NCI-H446 (cell line): ENCODE results near the gene SUMO1.
"Not testable (repeated sequence)": the region's sequence is repeated elsewhere in the genome, so short reads cannot be mapped to it uniquely, and the experiment has no call there.

Source experiments
- DNase-seq, 2 experiments: peaks; one replicate each; lab custom pipeline; 2025; lab: John Stamatoyannopoulos, UW

Gene SUMO1

GRCh38 chr2:202238234-202239197 is at the start of gene SUMO1:
TSS of gene SUMO1 (minus strand) at chr2:202238597. CDS start at chr2:202238451, 146 bp downstream.
- peak; percentile 89 to 90 for DNase-seq

- DNase-seq = no peak
Observed at GRCh38 chr2:202286595-202286994, 48.2 kb upstream of the SUMO1 start.

- peak in 1 of 2 experiments; percentile 45 for DNase-seq
Observed at GRCh38 chr2:202278944-202279343, 40.5 kb upstream of the SUMO1 start.

DNA sequence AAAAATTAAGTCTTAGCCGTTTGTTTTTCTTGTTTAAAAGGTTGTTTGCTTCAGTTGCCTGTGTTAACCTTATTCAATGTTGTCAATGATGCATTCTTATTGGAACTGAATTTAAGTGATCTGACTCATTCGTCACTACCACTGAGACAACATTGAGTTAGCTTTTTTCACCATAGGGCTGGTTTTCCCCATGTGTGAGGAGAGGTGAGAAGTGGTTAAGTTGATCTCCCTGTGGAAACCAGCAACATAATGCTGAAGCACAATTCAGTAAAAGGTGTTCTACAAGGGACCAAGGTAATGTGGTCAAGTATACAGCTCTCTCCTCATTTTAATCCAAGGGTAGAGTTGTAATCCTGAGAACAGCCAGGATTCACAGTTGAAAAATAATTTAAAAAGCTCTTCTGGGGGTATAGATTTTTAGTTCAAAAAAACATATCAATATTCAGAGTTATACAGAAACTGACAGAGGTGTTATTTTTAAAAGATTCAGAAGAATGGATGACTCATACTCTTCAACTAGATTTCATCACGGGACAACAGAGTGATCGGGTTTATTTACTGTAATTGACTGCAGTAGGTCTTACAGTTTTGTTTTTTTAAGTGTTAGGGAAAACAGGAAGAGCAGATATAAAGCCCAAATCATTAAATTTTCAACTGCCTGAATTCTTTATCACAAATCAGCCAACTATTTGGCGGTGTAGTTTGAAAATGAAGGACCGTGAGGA is 39.8 kb upstream of the SUMO1 start:
- DNase-seq = no peak

DNA sequence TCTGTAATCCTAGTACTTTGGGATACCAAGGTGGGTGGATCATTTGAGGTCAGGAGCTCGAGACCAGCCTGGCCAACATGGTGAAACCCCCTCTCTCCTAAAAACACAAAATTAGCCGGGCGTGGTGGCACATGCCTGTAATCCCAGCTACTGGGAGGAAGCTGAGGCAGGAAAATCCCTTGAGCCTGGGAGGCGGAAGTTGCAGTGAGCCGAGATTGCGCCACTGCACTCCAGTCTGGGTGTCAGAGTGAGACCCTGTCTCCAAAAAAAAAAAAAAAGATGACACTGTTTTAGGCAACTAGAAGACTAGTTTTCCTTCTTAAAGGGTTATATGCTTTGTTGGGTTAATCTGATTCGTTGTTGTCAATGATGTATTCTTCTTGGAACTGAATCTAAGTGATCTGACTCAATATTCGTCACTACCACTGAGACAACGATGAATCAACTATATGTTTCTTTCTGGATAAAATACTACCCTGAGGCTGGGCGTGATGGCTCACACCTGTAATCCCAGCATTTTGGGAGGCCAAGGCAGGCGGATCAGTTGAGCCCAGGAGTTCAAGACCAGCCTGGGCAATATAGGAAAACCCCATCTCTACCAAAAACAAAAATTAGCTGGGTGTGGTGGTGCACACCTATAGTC is 37.8 kb upstream of the SUMO1 start:
- not testable (repeated sequence) for DNase-seq

DNA sequence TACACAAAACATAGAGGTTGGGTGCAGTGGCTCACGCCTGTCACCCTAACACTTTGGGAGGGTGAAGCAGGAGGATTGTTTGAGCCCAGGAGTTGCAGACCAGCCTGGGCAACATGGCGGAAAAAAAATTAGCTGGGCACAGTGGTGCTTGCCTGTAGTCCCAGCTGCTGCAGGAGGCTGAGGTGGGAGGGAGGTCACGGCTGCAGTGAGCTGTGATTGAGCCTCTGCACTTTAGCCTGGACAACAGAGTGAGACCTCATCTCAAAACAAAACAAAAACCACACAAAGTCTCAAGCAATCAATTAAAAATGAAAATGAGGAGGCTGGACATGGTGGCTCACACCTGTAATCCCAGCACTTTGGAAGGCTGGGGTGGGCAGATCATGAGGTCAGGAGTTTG is 32.1 kb upstream of the SUMO1 start:
- no peak for DNase-seq

GRCh38 chr2:202269585-202269984 is 31.2 kb upstream of the SUMO1 start:
- DNase-seq = no peak

DNA sequence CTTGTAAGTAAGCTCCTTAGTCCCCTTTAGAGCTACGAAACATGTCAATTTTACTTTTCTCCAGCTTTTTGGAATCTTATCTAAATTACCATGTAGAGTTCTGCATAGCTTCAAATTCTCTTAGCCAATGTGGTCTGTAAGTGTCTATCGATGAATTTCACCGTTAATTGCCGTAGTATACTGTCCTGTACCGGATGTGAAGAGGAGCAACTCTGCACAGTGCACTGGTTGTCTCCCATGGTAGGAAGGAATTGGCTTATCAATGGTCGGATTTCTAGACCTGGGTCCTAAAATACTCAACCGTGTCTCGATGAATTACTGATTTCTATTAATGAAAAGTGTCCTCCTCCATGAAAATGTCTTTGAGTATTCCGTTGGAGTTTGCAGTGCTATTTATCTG is 29.1 kb upstream of the SUMO1 start:
- peak in 1 of 2 experiments; percentile 7 for DNase-seq

DNA sequence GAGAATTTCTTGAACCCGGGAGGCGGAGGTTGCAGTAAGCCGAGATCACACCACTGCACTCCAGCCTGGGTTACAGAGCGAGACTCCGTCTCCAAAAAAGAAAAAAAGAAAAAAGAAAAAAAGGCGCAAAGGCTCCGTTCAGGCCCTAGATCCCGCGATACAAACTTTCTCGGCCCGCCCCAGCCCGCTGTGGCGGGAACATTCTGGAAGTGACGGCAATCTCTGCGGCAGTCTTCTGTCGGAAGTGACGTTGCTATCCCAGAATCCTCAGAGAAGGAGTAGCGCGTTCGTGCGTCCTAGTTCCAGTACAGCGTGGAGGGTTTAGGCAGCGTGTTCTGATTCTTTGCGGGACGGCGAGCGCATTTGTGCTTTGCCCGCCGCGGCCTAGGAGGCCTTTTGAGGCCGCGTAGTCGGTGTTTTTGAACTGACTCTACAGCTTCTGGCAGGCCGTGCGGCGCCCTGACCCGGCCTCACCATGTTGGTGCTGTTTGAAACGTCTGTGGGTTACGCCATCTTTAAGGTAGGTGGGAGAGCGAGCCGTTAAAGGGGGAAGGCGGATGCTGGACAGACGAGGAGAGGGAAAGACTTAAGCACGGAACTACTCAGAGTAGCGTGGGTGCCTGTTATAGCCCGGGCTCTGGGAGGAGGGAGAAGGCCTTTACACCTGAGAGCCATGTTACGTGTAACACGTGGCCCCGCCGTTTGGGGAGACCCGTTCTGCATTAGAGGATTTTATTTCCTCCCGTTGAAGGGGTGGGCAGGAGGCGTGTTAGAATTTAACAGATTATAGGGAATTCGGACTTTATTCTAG is 27.3 kb upstream of the SUMO1 start, which contains the start of gene NOP58:
NOP58 (plus strand) TSS at position 297 of the 811 bp plus-strand sequence; CDS start at position 476, 179 bp downstream.
- peak; percentile 87 to 97 for DNase-seq

DNA sequence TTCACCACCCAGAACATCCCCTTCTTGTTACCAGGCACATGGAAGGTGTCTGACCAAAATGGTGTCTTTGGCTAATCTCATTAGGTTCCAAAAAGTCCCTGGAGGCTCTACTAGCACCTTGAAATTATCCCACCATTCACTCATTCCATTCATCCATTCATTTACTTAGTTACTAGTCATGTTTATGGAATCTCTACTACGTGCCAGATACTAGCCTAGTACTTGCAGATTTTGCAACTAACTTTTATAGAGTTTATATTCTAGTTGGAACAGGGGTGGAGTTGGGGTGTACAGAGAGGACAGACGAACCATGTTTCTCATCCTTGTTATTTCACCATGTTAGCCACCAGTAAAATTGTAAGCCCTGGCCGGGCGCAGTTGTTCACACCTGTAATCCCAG is 23.1 kb upstream of the SUMO1 start:
- DNase-seq = no peak

GRCh38 chr2:202251494-202251893 is 13.1 kb upstream of the SUMO1 start:
- DNase-seq = no peak

GRCh38 chr2:202249521-202250253 is 11.3 kb upstream of the SUMO1 start:
- DNase-seq = no peak

GRCh38 chr2:202247710-202248109 is 9.3 kb upstream of the SUMO1 start:
- DNase-seq = not testable (repeated sequence)

- no peak for DNase-seq
Observed at GRCh38 chr2:202237787-202238233, 587 bp downstream of the SUMO1 start.

GRCh38 chr2:202221873-202222272 is 16.5 kb downstream of the SUMO1 start:
- DNase-seq = no peak

GRCh38 chr2:202215179-202215578 is 23.2 kb downstream of the SUMO1 start:
- DNase-seq = no peak

DNA sequence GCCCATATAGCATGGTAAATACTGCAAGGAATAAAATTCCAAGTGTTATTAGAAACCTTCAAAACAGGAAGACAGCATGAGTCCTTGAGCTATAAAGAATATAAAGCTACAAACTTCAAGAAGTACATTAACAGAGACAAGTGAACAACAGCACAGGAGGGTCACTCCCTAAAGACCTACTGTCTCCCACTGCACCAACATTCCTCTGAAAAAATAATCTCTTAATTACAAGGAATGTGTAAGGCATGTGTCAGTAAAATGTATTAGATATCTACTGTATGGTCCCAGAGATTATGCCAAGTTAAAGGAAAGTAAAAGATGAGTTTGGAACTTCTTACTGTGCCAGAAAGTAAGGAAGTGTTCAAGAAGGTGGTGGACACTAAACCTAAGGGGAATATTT is 29.9 kb downstream of the SUMO1 start:
- no peak for DNase-seq

- DNase-seq = no peak
Observed at GRCh38 chr2:202204855-202205254, 33.5 kb downstream of the SUMO1 start.

DNA sequence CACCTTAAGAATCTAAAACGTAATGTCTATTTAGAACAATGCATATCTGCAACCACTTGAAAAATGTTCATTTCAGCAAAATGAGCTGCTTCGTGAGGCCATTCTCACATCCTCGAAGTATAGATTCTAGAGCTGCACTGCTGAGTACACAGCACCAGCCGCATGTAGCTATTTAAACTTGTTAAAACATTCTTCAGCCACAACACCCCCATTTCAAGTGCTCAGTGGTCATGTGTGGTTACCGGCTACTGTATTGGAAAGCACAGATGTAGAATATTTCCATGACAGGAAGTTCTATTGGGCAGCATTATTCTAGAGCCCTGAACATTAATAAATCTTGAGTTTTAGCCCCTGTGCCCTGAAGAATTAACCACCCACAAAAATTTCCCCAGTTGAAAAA is 35.0 kb downstream of the SUMO1 start:
- no peak for DNase-seq
